ENCODE data around the gene RADX.

- no peak for TF ChIP-seq TAF1 (IDR thresholded peaks at IDR 0.05; ENCODE audit: borderline replicate concordance, insufficient read depth, low read length)
- TF ChIP-seq FOXP2 (optimal IDR thresholded peaks at IDR 0.05; ENCODE audit: borderline replicate concordance, extremely low read depth, extremely low read length, insufficient read depth) = no peak
Observed at GRCh38 chrX:106692425-106693065, 80.8 kb downstream of the RADX start.
